Upper lobe of right lung (tissue), 1 donor: ENCODE measurements around the gene EPHB6. TPM values are rescaled to one million over a fixed set of nuclear protein-coding genes. Genes with fewer than 3 reads are reported as not detected.

ENCODE experiments used
- ATAC-seq: fragments of 200-7000 bp; cut with Tn5 transposase; one replicate; pipeline ENCODE4 v1.9.1; 2020; ENCODE audit warnings: mild to moderate bottlenecking, moderate library complexity
- DNase-seq: peaks from one replicate; pipeline ENCODE4 v3.0.0-alpha.2; 2020
- H3K27ac ChIP-seq: fragments of 200-600 bp; one replicate; pipeline ENCODE4 v1.8.0; 2022
- H3K27me3 ChIP-seq: fragments of 200-600 bp; one replicate; pipeline ENCODE4 v1.8.0; 2022; ENCODE audit warnings: mild to moderate bottlenecking
- H3K36me3 ChIP-seq: fragments of 200-600 bp; one replicate; pipeline ENCODE4 v1.8.0; 2022
- H3K4me1 ChIP-seq: fragments of 200-600 bp; one replicate; pipeline ENCODE4 v1.8.0; 2022
- H3K4me3 ChIP-seq: fragments of 200-600 bp; one replicate; pipeline ENCODE4 v1.8.0; 2022; ENCODE audit warnings: mild to moderate bottlenecking
- H3K9me3 ChIP-seq: fragments of 200-600 bp; one replicate; pipeline ENCODE4 v1.8.0; 2022
- intact Hi-C: fragments of 100-400 bp; cut with DNase I; formaldehyde crosslinking; loops from one replicate; pipeline ENCODE4 v1.11.0; 2022
- total RNA-seq: library from RNA; stranded (reverse); fragmentation: NEBNext Ultra II Directional; extraction: Animal tissue kit (Norgen Biotek cat#: 25700); gene quantifications from one replicate; pipeline ENCODE4 v1.2.1, GENCODE V29; 2021
- TF ChIP-seq, protein P1 (sequence below): fragments of 200-600 bp; IDR thresholded peaks from one replicate; pipeline ENCODE4 v1.8.0; 2022; ENCODE audit warnings: antibody characterized with exemption
- donor health status: DM: no; HTN: yes; CAD: no; lungs with severe emphysema.

EPHB6 gene
- total RNA-seq, 1 donor from 2014 or later: 12.8 TPM

- Histone ChIP-seq H3K27me3 (no peaks in the 10 kb centered on the region), H3K27ac (no peak overlapping the region), H3K4me1 (no peaks in the 10 kb centered on the region), H3K4me3 (no peak overlapping the region), H3K9me3 (no peaks in the 10 kb centered on the region), H3K36me3 (no peaks in the 10 kb centered on the region)
- TF ChIP-seq, protein P1, sequence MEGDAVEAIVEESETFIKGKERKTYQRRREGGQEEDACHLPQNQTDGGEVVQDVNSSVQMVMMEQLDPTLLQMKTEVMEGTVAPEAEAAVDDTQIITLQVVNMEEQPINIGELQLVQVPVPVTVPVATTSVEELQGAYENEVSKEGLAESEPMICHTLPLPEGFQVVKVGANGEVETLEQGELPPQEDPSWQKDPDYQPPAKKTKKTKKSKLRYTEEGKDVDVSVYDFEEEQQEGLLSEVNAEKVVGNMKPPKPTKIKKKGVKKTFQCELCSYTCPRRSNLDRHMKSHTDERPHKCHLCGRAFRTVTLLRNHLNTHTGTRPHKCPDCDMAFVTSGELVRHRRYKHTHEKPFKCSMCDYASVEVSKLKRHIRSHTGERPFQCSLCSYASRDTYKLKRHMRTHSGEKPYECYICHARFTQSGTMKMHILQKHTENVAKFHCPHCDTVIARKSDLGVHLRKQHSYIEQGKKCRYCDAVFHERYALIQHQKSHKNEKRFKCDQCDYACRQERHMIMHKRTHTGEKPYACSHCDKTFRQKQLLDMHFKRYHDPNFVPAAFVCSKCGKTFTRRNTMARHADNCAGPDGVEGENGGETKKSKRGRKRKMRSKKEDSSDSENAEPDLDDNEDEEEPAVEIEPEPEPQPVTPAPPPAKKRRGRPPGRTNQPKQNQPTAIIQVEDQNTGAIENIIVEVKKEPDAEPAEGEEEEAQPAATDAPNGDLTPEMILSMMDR: no peak
- no peak for DNase-seq
- intact Hi-C loops: no loop called here
- no peak for ATAC-seq
These were observed 15.8 kb downstream of the EPHB6 start for GRCh38 chr7:142870566-142871259.

DNA sequence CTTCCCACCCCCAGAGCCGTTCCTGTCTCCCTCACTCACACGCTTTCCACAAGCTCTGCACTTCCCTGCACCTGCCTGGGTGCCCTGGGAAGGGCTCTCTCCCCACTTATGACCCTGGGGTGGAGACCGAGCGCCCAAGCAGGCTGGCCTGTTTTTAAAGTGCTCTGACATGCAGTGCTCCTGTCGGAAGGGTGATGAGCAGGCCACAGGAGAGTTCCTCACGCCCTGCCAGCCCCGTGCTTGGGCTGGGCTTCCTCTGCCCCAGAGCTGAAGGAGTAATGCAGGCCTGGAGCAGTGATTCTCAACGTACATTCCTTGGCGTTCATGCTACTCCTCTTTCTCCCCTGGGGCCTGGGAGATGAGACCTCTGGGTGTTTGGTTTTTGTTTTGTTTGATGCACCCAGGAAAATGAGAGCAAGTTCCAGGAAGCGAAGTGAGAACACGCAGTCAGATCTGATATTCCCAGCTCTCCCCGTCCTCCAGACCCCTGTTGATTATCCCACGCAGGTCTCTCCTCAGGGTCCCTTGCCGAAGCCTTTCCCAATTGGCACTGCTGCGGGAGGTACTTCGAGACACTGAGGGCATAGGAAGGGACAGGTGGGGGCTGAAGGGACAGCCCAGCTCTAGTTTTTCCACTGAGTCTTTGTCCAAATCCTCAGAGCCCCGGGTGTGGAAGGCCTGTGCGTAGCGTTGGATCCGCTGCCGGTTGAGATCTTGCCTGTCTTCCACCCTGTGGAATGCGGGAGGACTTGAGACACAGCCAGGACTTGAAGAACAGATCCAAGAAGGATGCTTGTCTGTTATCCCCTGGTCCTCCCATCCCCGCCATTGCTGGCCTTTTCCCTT, 16.6 kb downstream of the EPHB6 start:
- H3K27me3 ChIP-seq: no peaks in the 10 kb centered on the region
- DNase-seq: no peak
- H3K9me3 ChIP-seq: no peaks in the 10 kb centered on the region
- intact Hi-C loops: no loop called here
- no peak overlapping the region for H3K27ac ChIP-seq
- no peaks in the 10 kb centered on the region for H3K36me3 ChIP-seq
- TF ChIP-seq, protein P1: no peak
- ATAC-seq: no peak
- no peaks in the 10 kb centered on the region for H3K4me1 ChIP-seq
- H3K4me3 ChIP-seq: no peak overlapping the region

DNA sequence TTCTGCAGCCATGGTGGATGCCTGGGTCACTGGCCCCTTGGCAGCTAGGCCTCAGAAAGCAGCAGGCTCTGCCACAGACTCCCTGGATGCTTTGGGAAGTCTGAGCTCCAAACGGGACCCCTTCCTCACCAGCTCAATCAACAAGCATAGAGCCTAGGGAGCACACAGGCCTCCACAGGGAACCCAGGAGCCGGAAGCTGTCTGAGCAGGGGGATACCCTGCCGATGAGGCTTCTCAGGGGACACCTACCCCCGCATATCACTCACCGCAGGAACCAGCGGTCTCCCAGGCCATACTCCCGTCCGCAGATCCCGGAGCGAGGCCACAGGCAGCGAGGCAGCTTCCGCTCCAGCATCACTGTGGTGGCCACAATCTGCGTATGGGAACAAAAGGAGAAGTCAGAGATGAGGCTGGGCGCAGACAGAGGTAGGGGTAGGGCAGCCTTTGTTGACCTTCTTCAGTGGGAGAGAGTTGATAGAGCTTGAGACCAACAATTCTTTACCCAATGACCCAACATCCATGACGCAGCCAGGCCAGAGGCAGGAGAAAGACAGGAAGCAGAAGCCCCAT, 17.3 kb downstream of the EPHB6 start:
- H3K27ac ChIP-seq: no peak overlapping the region
- ATAC-seq (no peak), DNase-seq (no peak)
- H3K9me3 ChIP-seq: no peaks in the 10 kb centered on the region
- no peak overlapping the region for H3K4me3 ChIP-seq
- TF ChIP-seq, protein P1: no peak
- no peaks in the 10 kb centered on the region for H3K36me3 ChIP-seq
- H3K27me3 ChIP-seq: no peaks in the 10 kb centered on the region
- H3K4me1 ChIP-seq: no peaks in the 10 kb centered on the region
- intact Hi-C loops: no loop called here

DNA sequence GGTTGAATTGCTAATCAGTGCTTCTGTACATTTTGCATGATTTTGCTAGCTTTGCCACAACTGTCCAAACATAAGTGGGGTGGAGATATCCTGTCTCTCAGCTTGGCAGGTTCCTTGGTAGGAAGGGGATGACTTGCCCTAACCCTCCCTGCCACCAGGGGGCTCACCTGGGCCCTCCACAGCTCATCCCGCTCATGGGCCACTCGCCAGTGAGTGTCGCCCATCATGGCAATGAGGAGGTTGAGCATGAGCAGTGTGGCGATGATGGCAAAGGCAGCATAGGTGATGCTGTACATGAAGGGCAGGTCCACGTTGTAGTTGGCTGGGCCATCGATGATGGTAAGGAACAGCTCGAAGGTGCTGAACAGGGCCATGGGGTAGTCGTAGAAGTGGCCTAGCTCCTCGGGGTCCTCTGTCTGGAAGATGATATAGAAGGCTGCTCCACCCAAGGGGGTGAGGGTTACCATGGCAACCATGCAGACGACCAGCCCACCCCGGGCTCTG, 18.5 kb downstream of the EPHB6 start:
- no peaks in the 10 kb centered on the region for H3K27me3 ChIP-seq
- H3K4me1 ChIP-seq: no peaks in the 10 kb centered on the region
- TF ChIP-seq, protein P1: peak; percentile 47
- peak; percentile 39 for ATAC-seq
- H3K4me3 ChIP-seq: no peak overlapping the region
- intact Hi-C loops: no loop called here
- no peaks in the 10 kb centered on the region for H3K9me3 ChIP-seq
- DNase-seq: no peak
- H3K36me3 ChIP-seq: no peaks in the 10 kb centered on the region
- no peak overlapping the region for H3K27ac ChIP-seq

DNA sequence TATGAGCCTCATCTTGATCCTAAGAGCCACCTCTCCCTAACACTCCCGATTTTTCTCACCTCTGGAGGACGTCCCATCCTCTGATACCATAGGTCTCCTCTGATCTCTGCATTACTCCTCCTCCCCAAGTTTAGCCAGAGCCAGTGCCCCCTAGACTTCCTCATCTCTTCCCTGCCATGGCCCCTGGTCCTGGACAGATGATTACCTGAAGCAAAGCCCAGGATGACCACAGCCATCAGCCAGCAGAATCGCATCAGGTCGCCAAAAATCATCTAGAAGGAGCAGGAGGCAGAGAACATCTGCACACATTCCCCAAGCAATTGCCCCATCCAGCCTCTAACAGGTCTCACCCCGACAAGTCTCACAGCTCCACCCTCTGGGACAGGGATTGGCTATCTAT, 19.0 kb downstream of the EPHB6 start:
- ATAC-seq (no peak), DNase-seq (no peak)
- Histone ChIP-seq H3K36me3 (no peaks in the 10 kb centered on the region), H3K27ac (no peak overlapping the region), H3K4me3 (no peak overlapping the region), H3K27me3 (no peaks in the 10 kb centered on the region), H3K9me3 (no peaks in the 10 kb centered on the region), H3K4me1 (no peaks in the 10 kb centered on the region)
- intact Hi-C loops: no loop called here
- TF ChIP-seq, protein P1: no peak
